Peyer's patch (tissue), 4 donors: Measurements from ENCODE around the gene ANKS3.

Experiments
- CTCF ChIP-seq, 6 experiments: fragments of 450-650 bp in 4 of 6; fragments of 200-600 bp in 2 of 6; sonication (generic) in 1 of 6; IDR thresholded peaks; one replicate each; pipeline ENCODE4 v1.5.1; 2017 to 2019; ENCODE audit warnings: antibody characterized with exemption in 6 of 6, mild to moderate bottlenecking in 3 of 6, moderate library complexity in 1 of 6
- POLR2A ChIP-seq, 2 donors: fragments of 450-650 bp; IDR thresholded peaks; one replicate each; pipeline ENCODE4 v1.5.1; 2017; ENCODE audit warnings: antibody characterized with exemption in 2 of 2, mild to moderate bottlenecking in 2 of 2, moderate library complexity in 2 of 2

- no peak for TF ChIP-seq POLR2A (IDR thresholded peaks at IDR 0.05)
- TF ChIP-seq CTCF (IDR thresholded peaks at IDR 0.05), result no peak
These were observed 36.2 kb downstream of the ANKS3 start for GRCh38 chr16:4697848-4698291.
